Prostate gland (tissue), 2 donors: Measurements from ENCODE around the gene FAT4. TPM values are rescaled to one million over a fixed set of nuclear protein-coding genes. Genes with fewer than 3 reads are reported as not detected.

Experiments used
- DNase-seq: peaks from one replicate; pipeline ENCODE4 v3.0.0-alpha.2; 2019; ENCODE audit warnings: low spot score
- H3K27ac ChIP-seq, 2 donors: fragments of 200-600 bp; sonication (generic); 2 replicates each; pipeline ENCODE4 v1.5.1; 2017 to 2019
- H3K27me3 ChIP-seq: fragments of 200-600 bp; sonication (generic); replicated peaks from 2 replicates; pipeline ENCODE4 v1.5.1; 2019; ENCODE audit not compliant: insufficient read depth
- H3K36me3 ChIP-seq, 2 donors: fragments of 200-600 bp; sonication (generic); 1 replicate in 1 of 2; 2 replicates in 1 of 2; pipeline versions ENCODE4 v1.5.1 to v1.8.1; 2017 to 2019
- H3K4me1 ChIP-seq: fragments of 200-600 bp; sonication (generic); replicated peaks from 2 replicates; pipeline ENCODE4 v1.5.1; 2019
- H3K4me3 ChIP-seq, 2 donors: fragments of 200-600 bp; sonication (generic); 2 replicates each; pipeline ENCODE4 v1.5.1; 2017 to 2019
- H3K9me3 ChIP-seq: fragments of 200-600 bp; sonication (generic); 2 replicates; pipeline ENCODE4 v1.5.1; 2017
- CTCF ChIP-seq, 4 experiments: fragments of 200-600 bp in 2 of 4; fragments of 450-650 bp in 2 of 4; sonication (generic) in 2 of 4; IDR thresholded peaks; 1 replicate in 3 of 4; 2 replicates in 1 of 4; pipeline ENCODE4 v1.5.1; 2016 to 2019; ENCODE audit warnings: antibody characterized with exemption in 4 of 4, mild to moderate bottlenecking in 2 of 4, moderate library complexity in 2 of 4
- POLR2A ChIP-seq: fragments of 450-650 bp; IDR thresholded peaks from one replicate; pipeline ENCODE4 v1.6.1; 2016; ENCODE audit warnings: antibody characterized with exemption, mild to moderate bottlenecking
- POLR2AphosphoS5 ChIP-seq: sonication (generic); formaldehyde crosslinking; IDR thresholded peaks from one replicate; pipeline ENCODE4 v1.6.1; 2017; ENCODE audit warnings: antibody characterized with exemption
- WGBS: methylation state at CpG from one replicate; pipeline ENCODE4 v1.1.5; 2018; 5-methylcytosine and 5-hydroxymethylcytosine counted together
- intact Hi-C: fragments of 100-400 bp; cut with DNase I; formaldehyde crosslinking; loops from one replicate; pipeline ENCODE4 v1.14.2; 2022
- total RNA-seq, 2 donors: library from RNA; depleted of rRNA; stranded (reverse); fragments of >200 nt; gene quantifications; one replicate each; pipeline ENCODE4 v1.1.0, GENCODE V29; 2016

Gene FAT4
- total RNA-seq, 2 donors from 2014 or later, result 5.4 to 10.3 TPM

- Histone ChIP-seq H3K36me3 (no peaks in the 10 kb centered on the region), H3K4me3 (peak overlapping the region; percentile 69 to 76), H3K9me3 (no peaks in the 10 kb centered on the region), H3K27ac (peak overlapping the region; percentile 78 to 81), H3K4me1 (no peaks in the 10 kb centered on the region), H3K27me3 (no peaks in the 10 kb centered on the region)
- peak; percentile 12 for DNase-seq
- TF ChIP-seq POLR2A (no peak), POLR2AphosphoS5 (no peak), CTCF (IDR thresholded peaks at IDR 0.05) (no peak)
- intact Hi-C loops, result loop anchor here (2.0 to 10.0 kb wide), 5 partner anchors 77 to 1639 kb away; no protein-coding TSS in a partner anchor
- WGBS, result under 1% methylated on average over 44 of the region's 51 CpGs
Observed at GRCh38 chr4:125315576-125316400, 1.0 kb downstream of the FAT4 start.

GRCh38 chr4:125316401-125316790 is 1.6 kb downstream of the FAT4 start:
- TF ChIP-seq POLR2A (no peak), CTCF (IDR thresholded peaks at IDR 0.05) (no peak), POLR2AphosphoS5 (no peak)
- no peaks in the 10 kb centered on the region for H3K36me3 ChIP-seq
- DNase-seq, result peak; percentile 8
- no peaks in the 10 kb centered on the region for H3K27me3 ChIP-seq
- H3K9me3 ChIP-seq, result no peaks in the 10 kb centered on the region
- peak overlapping the region; percentile 78 to 81 for H3K27ac ChIP-seq
- intact Hi-C loops, result loop anchor here (2.0 to 10.0 kb wide), 5 partner anchors 76 to 1638 kb away; no protein-coding TSS in a partner anchor
- WGBS, result 3% methylated on average over 25 of the region's 25 CpGs
- H3K4me3 ChIP-seq, result peak overlapping the region; percentile 69 to 76
- no peaks in the 10 kb centered on the region for H3K4me1 ChIP-seq

- H3K4me3 ChIP-seq, result peak overlapping the region; percentile 69 to 76
- peak overlapping the region; percentile 78 to 81 for H3K27ac ChIP-seq
- no peaks in the 10 kb centered on the region for H3K9me3 ChIP-seq
- TF ChIP-seq CTCF (IDR thresholded peaks at IDR 0.05), result peak in 1 of 4 experiments; percentile 18
- no peak for TF ChIP-seq POLR2A
- no peak for TF ChIP-seq POLR2AphosphoS5
- DNase-seq, result no peak
- H3K36me3 ChIP-seq, result no peaks in the 10 kb centered on the region
- H3K27me3 ChIP-seq, result no peaks in the 10 kb centered on the region
- 2% methylated on average over 60 of the region's 66 CpGs for WGBS
- no peaks in the 10 kb centered on the region for H3K4me1 ChIP-seq
- intact Hi-C loops, result loop anchor here (2.0 to 10.0 kb wide), 5 partner anchors 75 to 1638 kb away; no protein-coding TSS in a partner anchor
Observed at GRCh38 chr4:125316791-125317524, 2.2 kb downstream of the FAT4 start.

- no peak for TF ChIP-seq POLR2A
- peak in 1 of 4 experiments; percentile 19 for TF ChIP-seq CTCF (IDR thresholded peaks at IDR 0.05)
- Histone ChIP-seq H3K9me3 (no peaks in the 10 kb centered on the region), H3K4me1 (no peaks in the 10 kb centered on the region), H3K27ac (no peak overlapping the region), H3K36me3 (no peaks in the 10 kb centered on the region), H3K27me3 (no peaks in the 10 kb centered on the region), H3K4me3 (peak overlapping the region; percentile 69 to 76)
- WGBS, result 6% methylated on average over 23 of the region's 23 CpGs
- intact Hi-C loops, result loop anchor here (2.0 to 10.0 kb wide), 5 partner anchors 75 to 1637 kb away; no protein-coding TSS in a partner anchor
- no peak for DNase-seq
Observed at GRCh38 chr4:125317525-125317877, 2.7 kb downstream of the FAT4 start.
